HG03064 (cell line): ENCODE results near the gene REPS1.
"Not testable (repeated sequence)": the region's sequence is repeated elsewhere in the genome, so short reads cannot be mapped to it uniquely, and the experiment has no call there.

Source experiments
- ATAC-seq: cut with Tn5 transposase; IDR thresholded peaks from one replicate; pipeline ENCODE4 v1.9.1; 2021; ENCODE audit warnings: low read depth; ENCODE audit not compliant: unreplicated experiment

REPS1 gene

GRCh38 chr6:138987643-138988468 is at the start of gene REPS1:
Gene REPS1 (minus strand): TSS chr6:138988253. CDS start chr6:138987682, 571 bp downstream.
- ATAC-seq = peak; percentile 94

- ATAC-seq = no peak
Measured at GRCh38 chr6:139037490-139037889, 49.4 kb upstream of the REPS1 start.

GRCh38 chr6:139030228-139030963 is 42.3 kb upstream of the REPS1 start:
- ATAC-seq = peak; percentile 52

GRCh38 chr6:139029470-139030227 is 41.6 kb upstream of the REPS1 start:
- peak; percentile 27 for ATAC-seq

- peak; percentile 54 for ATAC-seq
Measured at GRCh38 chr6:139028658-139029469, 40.8 kb upstream of the REPS1 start, which contains the start of gene ABRACL. Gene ABRACL (plus strand): TSS chr6:139028745. CDS start chr6:139034161, 5,416 bp downstream.

- ATAC-seq = peak; percentile 3
Measured at GRCh38 chr6:139028215-139028657, 40.2 kb upstream of the REPS1 start.

- ATAC-seq = peak; percentile 24
Measured at GRCh38 chr6:139027620-139028182, 39.6 kb upstream of the REPS1 start.

GRCh38 chr6:139025416-139025815 is 37.4 kb upstream of the REPS1 start:
- ATAC-seq = not testable (repeated sequence)

- no peak for ATAC-seq
Measured at GRCh38 chr6:139020689-139021088, 32.6 kb upstream of the REPS1 start.

- no peak for ATAC-seq
Measured at GRCh38 chr6:139019722-139020121, 31.7 kb upstream of the REPS1 start.

- no peak for ATAC-seq
Measured at GRCh38 chr6:139017227-139017626, 29.2 kb upstream of the REPS1 start.

GRCh38 chr6:139016337-139017213 is 28.5 kb upstream of the REPS1 start:
- ATAC-seq = no peak

- ATAC-seq = no peak
Measured at GRCh38 chr6:139014945-139015344, 26.9 kb upstream of the REPS1 start.

- no peak for ATAC-seq
Measured at GRCh38 chr6:139013185-139013800, 25.2 kb upstream of the REPS1 start.

GRCh38 chr6:139011980-139012379 is 23.9 kb upstream of the REPS1 start:
- no peak for ATAC-seq

- ATAC-seq = no peak
Measured at GRCh38 chr6:139010674-139011073, 22.6 kb upstream of the REPS1 start.

- no peak for ATAC-seq
Measured at GRCh38 chr6:139008117-139008516, 20.1 kb upstream of the REPS1 start.

GRCh38 chr6:139007428-139007827 is 19.4 kb upstream of the REPS1 start:
- ATAC-seq = no peak
